Endothelial cell of umbilical vein (primary cell): ENCODE results near the gene SH3RF1. TPM values are rescaled to one million over a fixed set of nuclear protein-coding genes. Genes with fewer than 3 reads are reported as not detected.

Experiments used
- BruUV-seq: library from RNA; stranded (reverse); fragments of 400-500 nt; replicated peaks from 2 replicates; lab custom pipeline; 2021; lab: Mats Ljungman, UMichigan
- CTCF ChIA-PET: fragments of 300-600, 350-600 bp; sonication (Branson Sonifier 250); formaldehyde crosslinking; loops from one replicate; lab custom pipeline; 2021; ENCODE audit warnings: antibody characterized with exemption, inconsistent platforms; lab: Charles Lee
- POLR2A ChIA-PET: fragments of 300-600, 350-600 bp; sonication (Branson Sonifier 250); formaldehyde crosslinking; loops from one replicate; lab custom pipeline; 2021; ENCODE audit warnings: antibody characterized with exemption, inconsistent platforms; lab: Charles Lee
- DNase-seq: peaks from one replicate; pipeline ENCODE4 v3.0.0-alpha.2; 2011; ENCODE audit warnings: low read depth, low spot score
- FAIRE-seq: peaks from 2 replicates; lab custom pipeline; 2011; peaks lifted over from hg19 to GRCh38; lab: Jason Lieb, UNC
- H2AFZ ChIP-seq: 2 replicates; pipeline ENCODE4 v1.6.0; 2012; ENCODE audit warnings: low read depth, low read length, control low read depth, inconsistent platforms
- H3K27ac ChIP-seq: 2 replicates; pipeline ENCODE4 v1.5.1; 2011; ENCODE audit warnings: low read depth, mild to moderate bottlenecking, control low read depth, low read length, moderate library complexity; ENCODE audit not compliant: insufficient read depth
- H3K27me3 ChIP-seq, 2 experiments: 2 replicates each; pipeline versions ENCODE4 v1.6.0 to v1.6.1; 2011; ENCODE audit warnings: low read length in 2 of 2, mixed read lengths in 1 of 2; ENCODE audit not compliant: control insufficient read depth in 2 of 2, insufficient read depth in 2 of 2
- H3K36me3 ChIP-seq, 2 experiments: 2 replicates in 1 of 2; 3 replicates in 1 of 2; pipeline ENCODE4 v1.5.1; 2011; ENCODE audit warnings: low read length in 2 of 2, mild to moderate bottlenecking in 1 of 2, moderate library complexity in 1 of 2; ENCODE audit not compliant: control insufficient read depth in 2 of 2, insufficient read depth in 2 of 2; ENCODE audit errors: extremely low read depth in 1 of 2
- H3K4me1 ChIP-seq: 3 replicates; pipeline ENCODE4 v1.5.1; 2011; ENCODE audit warnings: mild to moderate bottlenecking, low read length; ENCODE audit not compliant: control insufficient read depth, insufficient read depth; ENCODE audit errors: extremely low read depth
- H3K4me2 ChIP-seq: 2 replicates; pipeline ENCODE4 v1.6.1; 2011; ENCODE audit warnings: low read length, control low read depth, mixed read lengths; ENCODE audit not compliant: insufficient read depth
- H3K4me3 ChIP-seq, 3 experiments: fragments of 200-600 bp in 1 of 3; sonication (generic), shearing (Covaris generic) in 1 of 3; replicated peaks in 1 of 3; 2 replicates each; pipeline ENCODE4 v1.5.1; 2011 to 2016; ENCODE audit warnings: control low read depth in 3 of 3, low read length in 3 of 3, mild to moderate bottlenecking in 2 of 3, inconsistent platforms in 1 of 3, low read depth in 1 of 3, moderate library complexity in 1 of 3; ENCODE audit not compliant: insufficient read depth in 1 of 3
- H3K79me2 ChIP-seq: 2 replicates; pipeline ENCODE4 v1.6.0; 2012; ENCODE audit warnings: low read length, inconsistent platforms; ENCODE audit not compliant: control insufficient read depth, insufficient read depth
- H3K9ac ChIP-seq: replicated peaks from 2 replicates; pipeline ENCODE3; 2011; ENCODE audit warnings: low read length, control low read depth; ENCODE audit not compliant: insufficient read depth; ENCODE audit errors: extremely low read depth
- H3K9me1 ChIP-seq: replicated peaks from 3 replicates; pipeline ENCODE4 v1.6.0; 2011; ENCODE audit warnings: mild to moderate bottlenecking, low read length; ENCODE audit not compliant: control insufficient read depth, insufficient read depth; ENCODE audit errors: extremely low read depth
- H3K9me3 ChIP-seq: replicated peaks from 2 replicates; pipeline ENCODE4 v1.5.1; 2012; ENCODE audit warnings: low read length, inconsistent platforms; ENCODE audit not compliant: control insufficient read depth, insufficient read depth
- H4K20me1 ChIP-seq: replicated peaks from 2 replicates; pipeline ENCODE3; 2011; ENCODE audit warnings: mild to moderate bottlenecking, low read length; ENCODE audit not compliant: control insufficient read depth, insufficient read depth; ENCODE audit errors: extremely low read depth
- CTCF ChIP-seq, 2 donors: IDR thresholded peaks; 1 replicate in 1 of 2; 2 replicates in 1 of 2; pipeline ENCODE4 v1.5.1; 2011; ENCODE audit warnings: low read length in 2 of 2, mild to moderate bottlenecking in 2 of 2, moderate library complexity in 2 of 2, control low read depth in 1 of 2, inconsistent platforms in 1 of 2, low read depth in 1 of 2; ENCODE audit not compliant: insufficient read depth in 1 of 2; ENCODE audit errors: extremely low read depth in 1 of 2
- EZH2 ChIP-seq: IDR thresholded peaks from 2 replicates; pipeline ENCODE4 v1.6.1; 2012; ENCODE audit warnings: borderline replicate concordance, low read depth, mild to moderate bottlenecking, moderate library complexity, low read length, inconsistent platforms; ENCODE audit not compliant: severe bottlenecking
- FOS ChIP-seq: IDR thresholded peaks from 2 replicates; pipeline ENCODE4 v1.6.1; 2011; ENCODE audit warnings: mild to moderate bottlenecking, low read length, moderate library complexity, borderline replicate concordance; ENCODE audit not compliant: insufficient read depth
- GATA2 ChIP-seq: IDR thresholded peaks from 2 replicates; pipeline ENCODE4 v1.7.0; 2011; ENCODE audit warnings: low read depth, mild to moderate bottlenecking, moderate library complexity, mixed read lengths, low read length; ENCODE audit not compliant: insufficient read length, insufficient read depth
- JUN ChIP-seq: IDR thresholded peaks from 2 replicates; pipeline ENCODE4 v1.6.1; 2011; ENCODE audit warnings: borderline replicate concordance, low read depth; ENCODE audit not compliant: insufficient read length, insufficient read depth
- MAX ChIP-seq: IDR thresholded peaks from 2 replicates; pipeline ENCODE4 v1.6.1; 2011; ENCODE audit not compliant: insufficient read depth, insufficient read length
- MYC ChIP-seq: IDR thresholded peaks from one replicate; pipeline ENCODE4 v1.6.1; 2011; ENCODE audit warnings: mild to moderate bottlenecking, low read depth, low read length
- POLR2A ChIP-seq: IDR thresholded peaks from 2 replicates; pipeline ENCODE4 v1.6.1; 2012; ENCODE audit warnings: low read depth, mild to moderate bottlenecking, control low read depth, low read length
- POLR2AphosphoS5 ChIP-seq: IDR thresholded peaks from 2 replicates; pipeline ENCODE4 v1.6.1; 2012; ENCODE audit warnings: low read depth, mild to moderate bottlenecking, control low read depth, low read length, moderate library complexity; ENCODE audit not compliant: insufficient read depth
- dilution Hi-C: fragments of 300-500 bp; cut with MboI; formaldehyde crosslinking; loops from one replicate; pipeline ENCODE4 v1.15.0; 2019; ENCODE audit warnings: low sequenced_read_pairs; ENCODE audit not compliant: extremely low pct_ligation_motif_present
- intact Hi-C: fragments of 100-400 bp; cut with micrococcal nuclease; formaldehyde crosslinking; loops from one replicate; pipeline ENCODE4 v1.10.0; 2022
- polyA plus RNA-seq, 4 experiments: library from polyadenylated mRNA; depleted of rRNA in 3 of 4; stranded (reverse) in 3 of 4; unstranded in 1 of 4; fragments of >200 nt; gene quantifications; 2 replicates each; pipeline versions ENCODE4 v1.2.1 to v1.2.3, GENCODE V29; 2011 to 2012; ENCODE audit warnings: missing spikeins in 1 of 4
- total RNA-seq: library from RNA; stranded (reverse); gene quantifications from 2 replicates; pipeline ENCODE4 v1.2.3, GENCODE V29; 2021

Gene SH3RF1
- total and polyA plus RNA-seq, 2 donors (not counting 3 experiments of a cell fraction or from before 2014, with no cell fraction given): 16.2 to 24.9 TPM

DNA sequence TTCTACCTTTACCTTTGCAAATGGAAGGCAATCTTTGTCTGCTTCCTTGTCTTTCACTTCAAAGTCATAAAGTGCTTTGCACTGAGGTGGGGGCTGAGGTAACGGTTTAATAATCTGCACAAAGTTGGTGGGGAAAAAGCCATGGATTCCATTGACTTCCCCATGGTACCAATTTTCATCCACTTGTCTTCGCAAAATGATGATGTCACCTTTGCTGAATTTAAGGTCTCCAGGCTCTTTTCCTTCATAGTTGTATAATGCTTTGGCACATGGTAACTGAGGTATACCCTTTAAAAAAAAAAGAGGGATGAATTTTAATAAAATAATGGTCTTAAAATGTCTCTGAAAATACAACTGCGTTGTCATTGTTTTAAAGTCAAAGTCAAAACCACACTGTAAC is 114.4 kb downstream of the SH3RF1 start:
- peaks cover 50% of the 10 kb centered on the region for H3K4me1 ChIP-seq
- no peak for TF ChIP-seq POLR2A
- no peak for TF ChIP-seq POLR2AphosphoS5
- no peak for TF ChIP-seq JUN
- TF ChIP-seq MAX: no peak
- dilution Hi-C loops: no loop called here

DNA sequence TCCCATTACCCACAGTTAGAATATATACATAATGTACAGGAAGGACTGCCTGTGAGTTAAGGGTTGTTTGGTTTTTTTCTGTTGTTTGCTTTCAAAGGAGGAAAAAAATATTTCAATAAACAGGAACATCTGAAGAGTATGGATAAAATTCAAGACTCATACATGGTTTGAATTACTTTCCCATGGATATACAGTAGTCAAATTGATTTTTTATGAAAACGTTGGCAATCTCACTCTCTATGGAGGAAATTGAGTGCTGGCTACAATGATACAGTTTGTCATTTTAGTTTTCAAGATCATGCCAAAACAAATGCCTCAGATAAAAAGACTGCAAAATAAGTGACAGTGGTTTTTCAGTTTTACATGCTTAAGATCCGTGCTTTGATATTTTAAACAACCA is 116.6 kb downstream of the SH3RF1 start:
- intact Hi-C loops: no loop called here
- H3K79me2 ChIP-seq: peaks cover 35% of the 10 kb centered on the region

More for the DNA sequence above, 114.4 kb downstream of the SH3RF1 start:
- ChIA-PET POLR2A (no interaction called here), CTCF (interaction anchor here (1.4 to 1.5 kb wide), 2 partner anchors 17 to 101 kb away, joined by 3 to 5 read pairs; no protein-coding TSS in a partner anchor)
- intact Hi-C loops: loop anchor here (5.0 kb wide), 2 partner anchors 46 to 96 kb away; no protein-coding TSS in a partner anchor
- no peak overlapping the region for H3K27ac ChIP-seq
- no peaks in the 10 kb centered on the region for H4K20me1 ChIP-seq
- H3K27me3 ChIP-seq: no peaks in the 10 kb centered on the region
- BruUV-seq: no TSS peak
- H3K9me1 ChIP-seq: no peaks in the 10 kb centered on the region
- H3K36me3 ChIP-seq: peaks cover 2 to 11% of the 10 kb centered on the region in 2 experiments
- no peaks in the 10 kb centered on the region for H3K9me3 ChIP-seq
- FAIRE-seq: no peak
- no peak overlapping the region for H3K9ac ChIP-seq
- no peak for DNase-seq
- H2AFZ ChIP-seq: no peak overlapping the region
- no peak overlapping the region for H3K4me2 ChIP-seq
- H3K79me2 ChIP-seq: peaks cover 46% of the 10 kb centered on the region
- no peak overlapping the region for H3K4me3 ChIP-seq

More for the DNA sequence above, 116.6 kb downstream of the SH3RF1 start:
- no TSS peak for BruUV-seq
- Histone ChIP-seq H3K4me1 (peaks cover 56% of the 10 kb centered on the region), H3K9me1 (no peaks in the 10 kb centered on the region), H2AFZ (no peak overlapping the region), H3K4me2 (no peak overlapping the region), H3K36me3 (peaks cover 2 to 11% of the 10 kb centered on the region in 2 experiments), H3K27ac (no peak overlapping the region), H3K4me3 (no peak overlapping the region), H3K9ac (no peak overlapping the region), H3K9me3 (no peaks in the 10 kb centered on the region), H4K20me1 (no peaks in the 10 kb centered on the region), H3K27me3 (no peaks in the 10 kb centered on the region)
- DNase-seq (no peak), FAIRE-seq (no peak)
- TF ChIP-seq GATA2 (no peak), JUN (no peak), POLR2A (no peak), FOS (no peak), MAX (no peak), CTCF (IDR thresholded peaks at IDR 0.05; ENCODE audit: extremely low read depth in 1 of 2, insufficient read depth in 1 of 2, low read depth in 1 of 2, low read length in 2 of 2) (no peak), POLR2AphosphoS5 (no peak), EZH2 (no peak), MYC (no peak)
- ChIA-PET POLR2A (no interaction called here), CTCF (no interaction called here)
- dilution Hi-C loops: no loop called here
